ENCODE results near the gene NAGA.
"Not testable (repeated sequence)": the region's sequence is repeated elsewhere in the genome, so short reads cannot be mapped to it uniquely, and the experiment has no call there.

Gene NAGA

DNA sequence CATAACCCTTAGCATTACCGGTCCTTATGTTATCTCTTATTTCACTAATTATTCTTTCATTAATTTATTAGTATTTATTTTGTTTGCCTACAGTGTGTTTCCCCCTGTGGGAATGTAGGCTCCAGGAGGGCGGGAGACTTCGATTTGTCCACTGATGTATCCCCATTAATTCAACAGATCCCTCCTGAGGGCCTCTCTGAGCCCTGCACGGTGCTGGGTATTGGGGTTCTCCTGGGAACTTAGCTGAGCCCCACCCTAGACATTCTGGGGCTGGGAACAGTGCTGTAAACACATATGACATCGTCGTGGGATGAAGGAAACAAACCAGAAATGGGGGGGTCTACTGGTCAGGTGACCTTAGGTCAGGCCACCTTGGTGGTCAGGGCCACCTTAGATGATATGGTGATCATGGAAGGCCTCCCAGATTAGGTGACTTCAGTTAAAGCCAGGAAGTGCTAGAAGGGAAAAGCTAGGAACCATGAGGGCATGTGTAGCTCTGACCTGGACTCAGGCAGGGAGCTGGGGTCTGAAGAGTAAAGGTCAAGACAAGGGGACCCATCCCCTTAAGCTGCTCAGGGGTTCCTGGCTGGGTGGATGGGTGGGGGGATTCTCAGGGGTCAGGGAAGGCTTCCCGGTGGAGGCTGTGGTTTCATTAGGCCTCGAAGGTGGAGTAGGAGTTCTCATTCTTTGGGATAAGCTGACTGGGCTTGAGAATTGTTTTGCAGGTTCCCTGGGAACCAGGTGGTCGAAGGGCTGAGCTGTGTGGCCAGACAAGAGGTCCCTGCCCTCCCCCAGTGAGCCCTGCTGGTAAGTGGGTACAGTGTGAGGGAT lies 4.4 kb upstream of the NAGA start:
- no peak for FAIRE-seq

DNA sequence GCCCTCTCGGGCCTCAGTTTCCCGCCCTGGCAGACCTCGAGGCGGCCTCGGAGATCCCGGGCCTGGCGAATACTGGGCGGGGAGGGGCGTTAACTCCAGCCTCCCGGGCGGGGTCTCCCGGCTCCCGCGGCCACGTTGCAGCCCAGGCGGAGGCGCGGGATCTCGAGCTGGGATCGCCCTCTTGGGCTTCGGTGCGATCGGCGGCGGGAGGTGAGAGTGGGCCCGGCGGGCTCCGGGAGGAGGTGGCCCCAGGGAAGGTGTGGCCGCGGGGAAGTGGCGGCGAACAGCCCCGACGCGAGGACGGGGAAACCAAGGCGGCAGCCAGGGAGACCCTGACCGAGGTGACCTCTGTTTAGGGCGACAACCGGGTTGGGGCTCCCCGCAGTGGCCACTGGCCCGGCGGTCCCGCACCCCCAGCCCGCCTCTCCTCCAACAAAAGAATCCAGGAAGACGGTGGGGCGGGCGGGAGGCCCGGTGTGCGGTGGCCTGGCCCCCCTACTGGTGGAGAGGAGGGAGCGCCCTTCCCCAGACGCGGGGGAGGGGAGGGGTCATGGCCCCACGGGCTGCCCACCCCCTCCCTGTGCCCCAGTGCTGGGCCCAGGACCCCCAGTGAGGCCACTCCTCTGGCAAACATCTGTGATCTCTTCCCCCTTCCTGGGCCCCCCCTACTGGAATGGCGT lies 3.7 kb upstream of the NAGA start, which contains the start of gene PHETA2:
TSS of gene PHETA2 (plus strand) at position 117 of the 680 bp plus-strand sequence. CDS start 3,046 bp downstream, outside the sequence.
- FAIRE-seq = no peak

DNA sequence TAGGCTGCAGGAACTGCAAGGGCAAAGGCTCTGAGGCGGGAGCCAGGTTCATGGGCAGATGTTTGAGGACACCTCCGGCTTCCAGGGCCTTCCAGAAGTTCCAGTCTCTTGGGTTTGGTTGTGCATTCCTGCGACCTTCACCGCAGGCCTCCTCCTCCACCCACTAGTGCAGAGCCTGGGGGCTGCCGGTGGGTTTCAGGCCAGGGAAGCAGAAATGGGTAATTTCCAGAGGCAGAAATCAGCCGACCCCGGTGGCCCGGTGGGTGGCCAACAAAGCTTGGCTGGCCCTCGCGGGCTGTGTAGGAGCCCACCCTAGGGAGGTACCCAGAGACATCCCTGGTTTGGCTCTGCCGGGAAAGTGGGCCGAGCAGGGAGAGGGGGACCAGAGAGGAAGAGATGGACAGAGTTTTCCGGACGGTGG lies 3.0 kb upstream of the NAGA start:
- FAIRE-seq = no peak

DNA sequence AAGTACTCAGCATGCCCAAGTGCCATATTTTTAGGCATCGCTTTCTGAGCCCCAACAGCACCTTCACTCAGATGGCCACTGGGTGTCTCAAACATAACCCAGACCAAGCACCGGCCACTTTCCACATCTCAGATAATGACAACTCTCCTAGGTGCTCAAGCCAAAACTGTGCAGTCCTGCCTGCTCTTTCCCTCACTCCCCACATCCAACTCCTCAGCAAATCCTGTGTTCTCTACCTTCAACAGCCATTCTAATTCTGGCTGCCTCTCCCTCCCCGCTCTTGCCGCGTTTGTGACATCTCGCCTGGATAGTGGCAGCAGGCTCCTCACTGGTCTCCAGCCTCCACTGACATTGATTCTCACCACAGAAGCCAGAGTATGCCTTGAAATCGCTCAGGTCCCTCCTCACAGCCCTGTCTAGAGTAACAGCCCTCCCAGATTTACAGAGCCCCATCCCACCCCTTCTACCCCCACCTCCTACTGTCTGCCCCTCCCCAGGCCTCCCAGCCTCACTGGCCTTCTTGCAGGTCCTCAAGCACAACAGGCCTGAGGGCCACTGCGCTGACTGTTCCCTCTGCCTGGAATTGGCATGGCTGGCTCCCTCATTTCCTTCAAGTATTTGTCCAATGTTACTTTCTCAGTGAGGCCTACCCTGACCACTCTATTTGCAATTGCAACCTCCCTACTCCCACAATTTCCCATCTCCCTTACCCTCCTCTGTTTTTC lies 2.2 kb upstream of the NAGA start:
- FAIRE-seq = no peak

DNA sequence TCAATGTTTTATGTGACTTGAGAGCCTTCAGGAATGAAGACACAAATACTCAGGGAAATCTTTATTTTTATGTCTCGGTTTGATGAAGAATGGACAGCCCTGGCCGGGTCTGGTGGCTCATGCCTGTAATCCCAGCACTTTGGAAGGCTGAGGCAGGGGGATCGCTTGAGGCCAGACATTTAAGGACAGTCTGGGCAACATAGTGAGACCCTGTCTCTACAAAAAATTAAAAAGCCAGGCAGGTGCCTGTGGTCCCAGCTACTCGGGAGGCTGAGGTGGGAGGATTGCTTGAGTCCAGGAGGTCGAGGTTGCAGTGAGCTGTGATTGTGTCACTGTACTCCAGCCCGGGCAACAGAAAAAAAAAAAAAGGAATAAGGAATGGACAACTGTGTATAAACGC lies 896 bp upstream of the NAGA start:
- not testable (repeated sequence) for FAIRE-seq

DNA sequence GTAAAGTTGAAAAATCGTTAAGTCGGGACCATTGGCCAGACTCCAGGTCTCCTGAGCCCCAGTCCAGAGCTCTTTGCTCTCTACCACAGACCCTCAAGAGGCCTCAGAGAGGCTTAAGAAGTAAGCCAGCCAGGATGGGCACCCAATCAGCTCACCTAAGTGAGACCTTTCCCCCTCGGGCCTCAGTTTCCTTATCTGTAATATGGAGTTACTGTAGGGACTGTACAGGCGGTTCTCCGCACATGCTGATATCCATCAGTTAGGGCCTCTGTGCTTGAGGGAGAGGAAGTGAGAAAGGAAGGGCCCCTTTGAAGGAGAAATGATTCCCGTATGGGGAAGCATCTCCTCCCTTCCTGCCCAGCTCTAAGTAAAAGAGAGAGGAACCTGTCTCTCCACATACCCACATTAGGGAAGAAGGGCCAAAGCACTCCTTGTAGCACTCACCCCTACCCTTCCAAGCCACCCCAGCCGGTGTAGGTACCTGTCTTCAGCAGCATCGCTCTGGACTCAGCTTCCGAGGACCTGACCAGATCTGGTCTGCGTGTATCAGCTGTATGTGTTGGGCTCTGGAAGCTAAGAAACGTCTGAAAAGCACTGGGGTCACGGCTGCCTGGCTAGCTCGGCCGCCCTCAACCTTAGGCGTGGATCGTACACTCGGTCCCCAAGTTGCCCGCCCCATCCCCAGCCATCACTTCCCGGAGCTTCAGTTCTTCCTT lies 653 bp downstream of the NAGA start:
- FAIRE-seq = no peak

GRCh38 chr22:42068291-42068690 lies 2.3 kb downstream of the NAGA start:
- FAIRE-seq = no peak

GRCh38 chr22:42067671-42068251 lies 2.9 kb downstream of the NAGA start:
- no peak for FAIRE-seq

GRCh38 chr22:42066937-42067336 lies 3.7 kb downstream of the NAGA start:
- FAIRE-seq = no peak

- FAIRE-seq = no peak
These were observed 4.4 kb downstream of the NAGA start for GRCh38 chr22:42066126-42066761.

- FAIRE-seq = no peak
These were observed 5.0 kb downstream of the NAGA start for GRCh38 chr22:42065438-42066125.

GRCh38 chr22:42064629-42065028 lies 6.0 kb downstream of the NAGA start:
- no peak for FAIRE-seq

DNA sequence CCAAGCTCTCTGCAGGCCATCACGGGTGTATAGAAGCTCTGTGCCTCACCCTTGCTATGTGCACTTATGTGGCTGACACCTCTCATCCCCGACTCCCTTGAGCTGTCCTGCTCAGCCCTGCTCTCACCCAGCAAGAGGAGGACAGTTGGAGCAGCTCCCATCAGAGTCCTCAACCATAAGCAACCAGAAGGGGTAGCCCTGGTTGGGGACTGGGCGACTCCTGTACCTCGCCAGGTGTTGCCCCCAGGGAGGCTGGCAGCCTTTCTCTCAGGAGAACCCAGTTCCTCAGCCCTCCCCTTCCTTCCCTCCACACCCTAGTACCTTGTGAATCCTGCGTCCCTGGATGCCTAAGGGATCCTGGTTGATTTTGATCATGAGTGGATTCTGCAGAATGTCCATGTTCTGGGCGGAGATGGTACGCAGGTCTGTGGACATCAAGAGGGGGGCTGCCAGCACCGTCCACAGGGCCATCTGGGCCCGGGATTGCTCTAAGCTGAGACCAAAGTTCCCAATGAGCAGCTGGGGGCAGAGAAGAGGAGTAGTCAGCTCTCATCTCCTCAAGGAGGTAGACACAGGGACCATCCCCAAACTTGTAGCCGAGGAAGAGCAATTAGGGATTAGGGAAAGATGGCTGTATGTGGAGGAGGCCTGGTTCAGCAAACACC lies 8.0 kb downstream of the NAGA start:
- no peak for FAIRE-seq

DNA sequence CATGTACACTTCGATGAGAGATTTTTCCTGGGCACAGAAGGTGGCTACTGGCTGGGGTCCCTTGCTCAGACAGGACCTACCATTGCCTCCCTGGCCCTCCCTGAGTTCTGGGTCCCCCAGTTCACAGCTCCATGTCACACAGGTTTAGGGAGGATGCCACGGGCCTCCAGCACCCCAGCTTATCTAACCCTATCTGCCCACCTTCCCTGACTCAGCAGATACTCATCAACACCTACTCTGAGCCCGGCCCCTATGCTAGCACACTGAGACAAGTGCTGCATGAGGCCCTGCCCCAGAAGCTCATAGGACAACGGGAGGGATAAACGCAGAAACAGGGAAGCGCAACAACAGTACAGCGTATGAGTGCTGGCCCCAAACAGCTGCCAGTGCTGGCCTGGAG lies 9.6 kb downstream of the NAGA start:
- FAIRE-seq = no peak

- FAIRE-seq = no peak
These were observed 10.1 kb downstream of the NAGA start for GRCh38 chr22:42060489-42060888.

GRCh38 chr22:42056757-42057511 lies 13.7 kb downstream of the NAGA start:
- no peak for FAIRE-seq

DNA sequence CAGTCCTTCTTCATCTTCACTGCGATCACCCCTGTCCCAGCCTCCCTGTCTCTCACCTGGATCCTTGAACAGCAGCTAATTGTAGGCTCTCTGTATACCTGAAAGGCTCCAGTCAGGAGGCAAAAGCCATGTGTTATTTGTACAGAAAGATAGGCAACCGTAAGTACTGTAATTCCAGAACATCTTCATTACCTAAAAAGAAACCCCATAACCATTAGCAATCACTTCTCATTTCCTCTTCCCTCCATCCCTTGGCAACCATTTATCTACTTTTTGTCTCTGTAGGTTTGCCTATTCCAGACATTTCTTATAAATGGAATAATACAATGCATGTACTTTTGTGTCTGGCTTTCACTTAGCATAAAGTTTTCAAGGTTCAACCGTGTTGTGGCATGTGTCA lies 17.8 kb downstream of the NAGA start:
- no peak for FAIRE-seq

- no peak for FAIRE-seq
These were observed 19.9 kb downstream of the NAGA start for GRCh38 chr22:42050641-42051180.

DNA sequence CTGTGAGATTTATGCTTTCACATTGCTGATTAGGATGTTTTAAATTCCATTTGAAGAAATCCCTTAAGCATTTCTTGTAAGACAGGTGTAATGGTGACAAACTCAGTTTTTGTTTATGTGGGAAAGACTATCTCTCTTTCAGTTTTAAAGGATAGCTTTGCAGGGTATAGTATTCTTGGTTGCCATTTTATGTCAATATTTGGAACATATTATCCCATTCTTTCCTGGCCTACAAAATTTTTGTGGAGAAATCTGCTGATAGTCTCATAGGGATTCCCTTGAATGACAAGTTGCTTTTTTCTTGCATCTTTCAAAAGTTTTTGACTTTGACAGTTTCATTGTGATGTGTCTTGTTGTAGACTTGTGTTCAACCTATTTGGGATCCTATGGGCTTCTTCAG lies 28.8 kb downstream of the NAGA start:
- FAIRE-seq = no peak

GRCh38 chr22:42039271-42039670 lies 31.3 kb downstream of the NAGA start:
- FAIRE-seq = no peak

Measured in A204.1 (cell line).